Activated naive CD4-positive, alpha-beta T cell treated with anti-CD3 and anti-CD28 coated beads for 36 hours (primary cell): ENCODE results near the gene CEP250. TPM values are rescaled to one million over a fixed set of nuclear protein-coding genes. Genes with fewer than 3 reads are reported as not detected.
"Not testable (repeated sequence)": the region's sequence is repeated elsewhere in the genome, so short reads cannot be mapped to it uniquely, and the experiment has no call there.

ENCODE experiments used
- CTCF ChIA-PET: fragments of 350-600 bp; sonication (Branson Sonifier 250); formaldehyde crosslinking; loops from one replicate; lab custom pipeline; 2021; ENCODE audit warnings: antibody characterized with exemption; lab: Charles Lee
- DNase-seq: peaks from one replicate; pipeline ENCODE4 v3.0.0-alpha.2; 2020
- H3K27ac Mint-ChIP-seq: one replicate; pipeline ENCODE4 v1.8.0; 2021; ENCODE audit warnings: mild to moderate bottlenecking, mixed read lengths
- H3K27me3 Mint-ChIP-seq: one replicate; pipeline ENCODE4 v1.8.0; 2021; ENCODE audit warnings: low read depth, mixed read lengths
- H3K36me3 Mint-ChIP-seq: one replicate; pipeline ENCODE4 v1.8.0; 2021; ENCODE audit warnings: low read depth, mixed read lengths
- H3K4me1 Mint-ChIP-seq: one replicate; pipeline ENCODE4 v1.8.0; 2021; ENCODE audit warnings: low read depth, mixed read lengths
- H3K4me3 Mint-ChIP-seq: one replicate; pipeline ENCODE4 v1.8.0; 2021; ENCODE audit warnings: mild to moderate bottlenecking, moderate library complexity, mixed read lengths
- H3K9me3 Mint-ChIP-seq: one replicate; pipeline ENCODE4 v1.8.0; 2021; ENCODE audit warnings: mixed read lengths
- intact Hi-C: fragments of 100-400 bp; cut with micrococcal nuclease; formaldehyde crosslinking; loops from one replicate; pipeline ENCODE4 v1.15.1; 2023
- total RNA-seq, 2 experiments: library from RNA; stranded (reverse); gene quantifications; one replicate each; pipeline ENCODE4 v1.2.3, GENCODE V29; 2021

Gene CEP250
- total RNA-seq, 2 experiments from 2014 or later = 43.4 to 46.9 TPM

- Mint-ChIP-seq H3K4me1 (peaks cover 19% of the 10 kb centered on the region), H3K36me3 (peaks cover 4% of the 10 kb centered on the region), H3K27ac (peak within 1 kb of the TSS; percentile 80), H3K27me3 (no peaks in the 10 kb centered on the region), H3K4me3 (peak within 1 kb of the TSS; percentile 86), H3K9me3 (no peaks in the 10 kb centered on the region)
- intact Hi-C loops = loop anchor here (1.0 to 5.0 kb wide), 5 partner anchors 77 to 413 kb away; partner anchors contain the start of genes CPNE1, PHF20, RBM12 and RBM39
- DNase-seq = peak; percentile 98
- CTCF ChIA-PET = interaction anchor here (0.6 to 1.1 kb wide), 2 partner anchors 25 to 77 kb away, joined by 3 read pairs; no protein-coding TSS in a partner anchor
Observed at GRCh38 chr20:35541783-35542662, 86.6 kb downstream of the CEP250 start, which contains the start of gene ERGIC3. ERGIC3 (plus strand) TSS chr20:35542078; CDS start chr20:35542098, 20 bp downstream.

GRCh38 chr20:35542990-35543389 lies 87.6 kb downstream of the CEP250 start:
- DNase-seq = no peak
- H3K36me3 Mint-ChIP-seq = peaks cover 4% of the 10 kb centered on the region
- CTCF ChIA-PET = interaction anchor here (0.6 to 1.1 kb wide), 2 partner anchors 24 to 76 kb away, joined by 3 read pairs; no protein-coding TSS in a partner anchor
- H3K4me3 Mint-ChIP-seq = peak overlapping the region; percentile 86
- no peaks in the 10 kb centered on the region for H3K27me3 Mint-ChIP-seq
- peaks cover 19% of the 10 kb centered on the region for H3K4me1 Mint-ChIP-seq
- H3K9me3 Mint-ChIP-seq = no peaks in the 10 kb centered on the region
- H3K27ac Mint-ChIP-seq = no peak overlapping the region
- intact Hi-C loops = loop anchor here (2.0 to 5.0 kb wide), 3 partner anchors 119 to 412 kb away; partner anchors contain the start of genes CPNE1, PHF20, RBM12 and SCAND1

- no peaks in the 10 kb centered on the region for H3K27me3 Mint-ChIP-seq
- no peak for DNase-seq
- no peak overlapping the region for H3K27ac Mint-ChIP-seq
- CTCF ChIA-PET = no interaction called here
- peaks cover 19% of the 10 kb centered on the region for H3K4me1 Mint-ChIP-seq
- no peak overlapping the region for H3K4me3 Mint-ChIP-seq
- peaks cover 10% of the 10 kb centered on the region for H3K36me3 Mint-ChIP-seq
- H3K9me3 Mint-ChIP-seq = no peaks in the 10 kb centered on the region
- intact Hi-C loops = loop anchor here (5.0 kb wide), 2 partner anchors 118 to 228 kb away; partner anchors contain the start of genes CPNE1, PHF20 and RBM12
Observed at GRCh38 chr20:35544436-35544835, 89.0 kb downstream of the CEP250 start.

GRCh38 chr20:35544941-35545340 lies 89.5 kb downstream of the CEP250 start:
- CTCF ChIA-PET, H3K36me3 Mint-ChIP-seq, H3K27me3 Mint-ChIP-seq, H3K9me3 Mint-ChIP-seq, H3K4me3 Mint-ChIP-seq, H3K27ac Mint-ChIP-seq, DNase-seq: not testable (repeated sequence)
- H3K4me1 Mint-ChIP-seq = peaks cover 19% of the 10 kb centered on the region
- intact Hi-C loops = loop anchor here (5.0 kb wide), 2 partner anchors 117 to 227 kb away; partner anchors contain the start of genes CPNE1, PHF20 and RBM12

GRCh38 chr20:35546127-35546526 lies 90.7 kb downstream of the CEP250 start:
- Mint-ChIP-seq H3K27me3 (no peaks in the 10 kb centered on the region), H3K9me3 (no peaks in the 10 kb centered on the region), H3K4me1 (peaks cover 18% of the 10 kb centered on the region), H3K27ac (no peak overlapping the region), H3K36me3 (peaks cover 10% of the 10 kb centered on the region), H3K4me3 (no peak overlapping the region)
- CTCF ChIA-PET = interaction anchor here (0.5 kb wide), 2 partner anchors 100 to 198 kb away, joined by 3 to 5 read pairs; no protein-coding TSS in a partner anchor
- intact Hi-C loops = no loop called here
- no peak for DNase-seq

GRCh38 chr20:35547329-35547728 lies 91.9 kb downstream of the CEP250 start:
- H3K36me3 Mint-ChIP-seq = peaks cover 10% of the 10 kb centered on the region

GRCh38 chr20:35551503-35551902 lies 96.1 kb downstream of the CEP250 start:
- intact Hi-C loops = no loop called here
- no peak overlapping the region for H3K27ac Mint-ChIP-seq

More at GRCh38 chr20:35547329-35547728, 91.9 kb downstream of the CEP250 start:
- CTCF ChIA-PET = no interaction called here
- Mint-ChIP-seq H3K27me3 (no peaks in the 10 kb centered on the region), H3K4me3 (no peak overlapping the region), H3K4me1 (peaks cover 10% of the 10 kb centered on the region), H3K9me3 (no peaks in the 10 kb centered on the region), H3K27ac (no peak overlapping the region)
- intact Hi-C loops = no loop called here
- no peak for DNase-seq

GRCh38 chr20:35552914-35553313 lies 97.5 kb downstream of the CEP250 start:
- DNase-seq = no peak
- Mint-ChIP-seq H3K4me3 (no peak overlapping the region), H3K27ac (no peak overlapping the region), H3K36me3 (peaks cover 15% of the 10 kb centered on the region), H3K9me3 (no peaks in the 10 kb centered on the region), H3K4me1 (no peaks in the 10 kb centered on the region), H3K27me3 (no peaks in the 10 kb centered on the region)
- intact Hi-C loops = no loop called here
- CTCF ChIA-PET = interaction anchor here (0.6 kb wide), 1 partner anchor 194 kb away, joined by 7 read pairs; no protein-coding TSS in a partner anchor

More at GRCh38 chr20:35551503-35551902, 96.1 kb downstream of the CEP250 start:
- no peaks in the 10 kb centered on the region for H3K27me3 Mint-ChIP-seq
- H3K9me3 Mint-ChIP-seq = no peaks in the 10 kb centered on the region
- no peaks in the 10 kb centered on the region for H3K4me1 Mint-ChIP-seq
- H3K4me3 Mint-ChIP-seq = no peak overlapping the region
- CTCF ChIA-PET = no interaction called here
- H3K36me3 Mint-ChIP-seq = peaks cover 13% of the 10 kb centered on the region
- no peak for DNase-seq

- H3K4me1 Mint-ChIP-seq, intact Hi-C loops, H3K4me3 Mint-ChIP-seq, DNase-seq, H3K27ac Mint-ChIP-seq, H3K9me3 Mint-ChIP-seq, H3K27me3 Mint-ChIP-seq: not testable (repeated sequence)
- CTCF ChIA-PET = interaction anchor here (0.9 kb wide), 1 partner anchor 19 kb away, joined by 3 read pairs; no protein-coding TSS in a partner anchor
- H3K36me3 Mint-ChIP-seq = peaks cover 12% of the 10 kb centered on the region
Observed at GRCh38 chr20:35555461-35555860, 100.1 kb downstream of the CEP250 start.

GRCh38 chr20:35555951-35556645 lies 100.7 kb downstream of the CEP250 start:
- DNase-seq = no peak
- intact Hi-C loops = no loop called here
- Mint-ChIP-seq H3K9me3 (no peaks in the 10 kb centered on the region), H3K4me3 (no peak overlapping the region), H3K27me3 (no peaks in the 10 kb centered on the region), H3K27ac (no peak overlapping the region), H3K36me3 (peaks cover 12% of the 10 kb centered on the region), H3K4me1 (no peaks in the 10 kb centered on the region)
- CTCF ChIA-PET = interaction anchor here (0.9 kb wide), 1 partner anchor 18 kb away, joined by 3 read pairs; no protein-coding TSS in a partner anchor

- DNase-seq = no peak
- Mint-ChIP-seq H3K36me3 (peaks cover 12% of the 10 kb centered on the region), H3K4me3 (no peak overlapping the region), H3K27me3 (no peaks in the 10 kb centered on the region), H3K9me3 (no peaks in the 10 kb centered on the region), H3K4me1 (no peaks in the 10 kb centered on the region), H3K27ac (no peak overlapping the region)
- intact Hi-C loops = no loop called here
- CTCF ChIA-PET = no interaction called here
Observed at GRCh38 chr20:35556871-35557270, 101.5 kb downstream of the CEP250 start.

GRCh38 chr20:35558451-35558850 lies 103.1 kb downstream of the CEP250 start:
- CTCF ChIA-PET = no interaction called here
- peak overlapping the region; percentile 26 for H3K27ac Mint-ChIP-seq

More at GRCh38 chr20:35558451-35558850, 103.1 kb downstream of the CEP250 start:
- no peak for DNase-seq
- Mint-ChIP-seq H3K9me3 (no peaks in the 10 kb centered on the region), H3K27me3 (no peaks in the 10 kb centered on the region), H3K4me3 (no peak overlapping the region), H3K36me3 (peaks cover 12% of the 10 kb centered on the region), H3K4me1 (no peaks in the 10 kb centered on the region)
- intact Hi-C loops = no loop called here
